Activated gamma-delta T cell treated with anti-CD3 and anti-CD28 coated beads, Interleukin-2, amount 50 U/mL, for 16 hours (primary cell): ENCODE data around the gene GRID1.

ENCODE experiments used
- DNase-seq: peaks from one replicate; pipeline ENCODE4 v3.0.0-alpha.2; 2020; ENCODE audit warnings: low read depth

Gene GRID1

GRCh38 chr10:85643845-85644525 is 722.6 kb downstream of the GRID1 start:
- no peak for DNase-seq

GRCh38 chr10:85643171-85643844 is 723.3 kb downstream of the GRID1 start:
- DNase-seq, result no peak

DNA sequence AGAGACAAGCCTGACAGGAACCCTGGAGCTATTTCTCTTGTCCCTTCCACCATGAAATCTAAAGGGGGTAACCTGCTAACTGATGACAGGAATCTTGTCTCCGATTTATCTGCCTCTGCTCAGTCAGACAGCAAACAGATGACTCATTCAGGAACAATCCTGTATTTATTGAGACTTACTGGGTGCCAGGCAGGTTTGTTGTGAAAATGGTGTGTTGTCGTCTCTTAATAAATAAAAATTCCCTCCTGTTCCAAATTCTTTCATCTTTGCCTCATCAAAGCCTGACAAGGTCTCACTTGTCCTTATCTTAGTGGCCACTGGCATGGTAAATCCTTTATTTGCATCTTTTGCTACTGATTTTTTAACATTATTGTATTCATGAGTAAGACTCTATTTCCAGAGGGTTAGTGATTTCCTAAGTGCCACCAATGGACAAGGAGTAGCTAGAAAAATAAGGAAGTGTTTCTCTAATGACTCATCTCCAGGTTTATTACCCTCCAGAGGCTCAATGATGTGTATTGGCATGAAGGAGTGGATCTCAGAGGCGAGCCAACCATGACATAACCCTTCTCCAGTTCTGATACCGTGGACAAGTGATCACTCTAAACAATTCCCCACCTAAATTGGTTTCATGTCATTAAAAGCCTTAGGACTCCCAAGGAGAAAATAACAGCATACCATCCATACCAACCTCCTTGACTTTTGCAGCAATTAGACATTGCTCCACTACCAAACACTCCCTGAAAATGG is 724.0 kb downstream of the GRID1 start:
- DNase-seq, result no peak

GRCh38 chr10:85642082-85642420 is 724.5 kb downstream of the GRID1 start:
- no peak for DNase-seq

DNA sequence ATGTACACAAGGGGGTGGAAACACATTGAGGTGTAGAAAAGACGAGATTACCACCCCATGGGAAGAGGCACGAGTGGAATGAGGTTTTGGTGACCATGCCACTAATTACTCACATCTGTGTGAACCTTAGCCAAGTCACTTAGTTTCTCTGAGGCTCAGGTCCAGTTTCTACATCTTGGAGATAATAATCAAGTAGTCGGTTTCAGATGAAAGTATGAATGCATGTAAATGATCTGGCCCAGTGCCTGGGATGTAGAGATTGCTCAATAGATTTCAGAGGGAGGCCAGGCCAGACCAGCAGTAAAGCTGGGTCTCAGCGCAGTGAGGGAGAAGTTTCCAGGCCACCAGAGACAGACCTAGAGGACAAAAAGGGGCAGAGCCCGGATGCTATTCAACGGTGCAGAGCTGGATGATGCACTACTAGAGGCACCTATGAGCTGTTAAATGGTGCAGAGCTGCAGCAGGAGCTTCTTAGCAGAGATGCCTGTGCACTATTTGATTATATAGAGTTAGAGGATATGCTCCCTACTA is 725.1 kb downstream of the GRID1 start:
- DNase-seq, result no peak

DNA sequence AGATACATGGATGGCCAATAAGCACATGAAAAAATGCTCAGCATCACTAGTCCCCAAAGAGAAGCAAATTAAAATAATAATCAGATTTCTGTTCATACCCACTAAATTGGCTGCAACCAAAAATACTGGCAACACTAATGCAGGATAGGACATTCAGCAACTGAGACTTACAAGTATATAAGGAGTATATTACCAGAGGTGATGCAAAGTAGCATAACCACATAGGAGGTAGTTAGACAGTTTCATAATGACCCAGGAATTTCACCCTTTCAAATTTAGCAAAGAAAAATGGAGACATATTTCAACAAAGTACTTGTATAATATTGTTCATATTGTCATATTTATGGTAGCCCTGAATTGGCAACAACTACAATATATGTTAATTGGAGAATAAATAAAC is 727.8 kb downstream of the GRID1 start:
- no peak for DNase-seq

GRCh38 chr10:85635650-85636049 is 730.9 kb downstream of the GRID1 start:
- DNase-seq, result no peak

DNA sequence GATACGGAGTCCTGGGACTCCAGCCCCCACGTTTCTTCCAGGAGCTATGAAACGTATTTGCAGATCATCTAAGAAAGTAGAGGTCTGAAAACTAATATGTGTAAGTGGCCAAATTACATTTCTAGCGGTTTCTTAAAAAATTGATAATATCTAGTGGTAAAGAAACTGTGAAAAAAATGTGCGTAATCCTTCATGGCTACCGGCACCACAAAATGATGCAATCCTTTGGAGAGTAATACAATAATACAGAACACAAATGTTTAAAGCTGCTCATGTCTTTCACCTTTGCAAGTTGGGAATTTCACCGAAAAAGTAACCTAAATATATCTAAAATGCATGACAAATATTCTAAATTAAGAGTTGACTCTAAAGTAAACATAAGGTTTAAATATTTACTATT is 742.1 kb downstream of the GRID1 start:
- no peak for DNase-seq

DNA sequence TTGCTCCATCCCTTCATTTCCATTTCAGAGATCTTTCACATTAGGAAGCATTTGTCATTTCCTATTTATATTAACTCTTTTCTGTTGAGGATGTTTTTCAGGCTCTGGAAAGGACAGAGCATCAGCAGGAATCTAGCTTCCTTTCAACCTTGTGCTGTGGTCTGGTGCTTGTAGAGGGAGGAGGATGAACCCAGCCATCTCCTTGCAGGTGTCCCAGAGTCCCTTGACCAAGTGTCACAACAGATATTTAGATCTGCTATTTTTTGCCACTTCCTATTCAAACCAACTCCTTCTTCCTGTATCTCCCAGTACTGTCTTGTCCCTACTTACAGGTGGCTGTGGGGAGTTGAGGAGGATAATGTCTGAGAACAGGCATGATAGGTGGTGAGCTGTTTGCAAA is 742.8 kb downstream of the GRID1 start:
- DNase-seq, result no peak

DNA sequence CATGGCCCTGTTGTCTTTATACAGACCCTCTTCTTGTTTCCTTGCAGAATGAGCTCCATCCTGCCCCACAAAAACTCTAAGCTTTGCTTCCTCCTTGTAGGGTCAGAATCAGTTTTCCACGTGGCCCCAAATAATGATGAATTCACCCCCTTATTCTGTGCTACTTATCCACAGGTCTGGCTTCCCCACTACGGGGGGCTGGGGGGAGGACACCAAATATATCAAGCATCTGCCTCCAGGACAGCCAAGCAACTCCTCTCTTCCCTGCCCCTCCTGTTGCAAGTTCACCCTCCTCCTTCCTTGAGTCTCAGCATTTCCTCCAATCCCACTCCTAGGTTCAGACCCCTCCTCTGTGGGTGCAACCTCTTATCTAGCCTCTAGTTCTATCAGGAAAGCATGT is 743.3 kb downstream of the GRID1 start:
- DNase-seq, result no peak

- no peak for DNase-seq
These were observed 744.2 kb downstream of the GRID1 start for GRCh38 chr10:85622425-85622824.

- no peak for DNase-seq
These were observed 745.0 kb downstream of the GRID1 start for GRCh38 chr10:85621562-85621961.

DNA sequence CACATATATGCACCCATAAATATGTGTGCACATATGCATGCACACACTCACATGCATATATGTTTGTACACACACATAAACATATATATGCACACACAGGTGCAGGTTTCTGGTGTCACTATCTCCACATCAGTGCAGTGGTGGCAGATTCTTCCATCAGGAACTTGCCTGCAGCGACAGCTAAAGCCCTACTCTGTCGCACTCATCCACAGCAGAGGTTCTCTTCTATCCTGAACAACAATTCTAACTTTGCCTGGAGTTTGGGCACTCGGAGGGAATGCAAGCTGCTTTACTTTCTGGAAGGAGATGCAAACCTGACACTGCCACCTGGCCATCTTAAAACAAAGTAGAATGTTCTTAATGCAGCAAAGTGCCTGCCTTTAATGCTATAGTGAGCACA is 745.8 kb downstream of the GRID1 start:
- no peak for DNase-seq

GRCh38 chr10:85619832-85620231 is 746.8 kb downstream of the GRID1 start:
- no peak for DNase-seq

DNA sequence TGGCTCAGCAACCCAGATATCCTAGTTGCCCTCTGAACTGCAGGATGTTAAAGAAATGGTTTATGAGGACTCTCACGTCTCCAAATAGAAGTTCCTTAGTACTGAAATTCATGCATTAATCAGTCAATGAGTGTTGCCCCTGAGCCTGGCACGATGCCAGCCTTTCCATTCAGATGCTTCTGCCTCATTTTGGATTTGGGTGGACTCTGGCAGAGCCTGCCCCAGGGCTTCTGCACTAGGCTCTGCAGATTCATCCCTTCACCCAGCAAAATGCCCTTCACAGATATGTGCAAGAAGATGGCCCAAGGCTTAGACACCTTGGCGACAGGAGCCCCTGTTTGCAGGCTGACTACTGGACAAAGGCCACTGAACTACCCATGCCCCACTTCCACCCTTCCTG is 747.8 kb downstream of the GRID1 start:
- no peak for DNase-seq

GRCh38 chr10:85617751-85618546 is 748.6 kb downstream of the GRID1 start:
- no peak for DNase-seq

- no peak for DNase-seq
These were observed 751.0 kb downstream of the GRID1 start for GRCh38 chr10:85615556-85615955.

DNA sequence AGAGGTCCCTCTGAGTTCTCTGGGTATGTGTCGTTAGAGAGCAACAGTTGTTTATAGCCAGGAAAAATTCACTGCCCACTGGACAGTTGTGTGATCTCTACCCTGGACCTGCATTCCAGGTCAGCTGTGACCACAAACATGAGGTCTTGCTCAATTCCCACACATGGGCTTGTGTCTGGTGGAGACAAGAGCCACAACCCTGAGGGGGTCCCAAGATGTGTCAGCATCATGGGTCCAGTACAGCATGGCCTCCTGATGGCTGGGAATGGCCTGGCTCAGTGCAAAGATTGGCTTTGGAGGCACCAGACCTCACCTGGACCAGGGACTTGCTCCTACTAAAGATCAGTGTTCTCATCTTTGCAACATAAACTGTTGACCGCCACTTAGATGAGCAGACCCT is 751.6 kb downstream of the GRID1 start:
- no peak for DNase-seq

DNA sequence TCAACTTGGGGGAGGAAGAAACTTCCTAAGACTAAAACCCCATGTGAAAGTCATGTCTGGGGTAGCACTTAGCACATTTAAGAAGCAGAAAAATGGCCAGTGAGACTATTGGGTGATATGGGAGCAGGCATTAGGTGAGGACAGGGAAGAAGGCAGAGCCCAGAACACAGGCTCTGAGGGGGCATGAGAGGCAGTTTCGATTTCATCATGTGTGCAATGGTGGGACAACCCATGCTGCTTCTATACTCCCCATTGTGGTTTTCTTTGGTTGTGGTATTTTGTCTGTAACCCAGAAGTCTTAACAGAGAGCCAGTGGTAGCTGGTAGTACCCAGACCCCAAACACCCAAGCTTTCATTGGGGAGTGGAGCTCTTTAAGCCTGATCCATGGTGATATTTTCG is 752.0 kb downstream of the GRID1 start:
- DNase-seq, result no peak

- no peak for DNase-seq
These were observed 753.2 kb downstream of the GRID1 start for GRCh38 chr10:85613391-85613790.

DNA sequence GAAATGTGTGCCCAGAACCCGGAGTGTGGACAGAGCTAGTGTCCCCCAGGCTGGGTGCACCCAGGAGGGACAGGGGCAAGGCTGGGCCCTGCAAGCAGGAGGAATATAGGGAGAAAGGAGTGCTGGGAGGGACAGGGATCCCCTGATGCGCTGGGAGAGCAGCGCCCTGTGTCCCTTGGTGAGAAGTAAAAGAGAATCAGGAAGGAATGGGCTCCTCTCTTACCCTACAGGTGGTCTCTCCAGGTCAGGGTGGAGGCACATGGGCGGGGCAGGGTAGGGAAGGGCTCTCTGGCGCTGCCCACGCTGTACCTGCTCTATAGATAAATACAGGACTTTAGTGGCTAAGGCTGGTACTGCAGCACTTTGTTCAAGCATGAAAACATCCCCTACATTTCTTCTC is 753.8 kb downstream of the GRID1 start:
- DNase-seq, result no peak

DNA sequence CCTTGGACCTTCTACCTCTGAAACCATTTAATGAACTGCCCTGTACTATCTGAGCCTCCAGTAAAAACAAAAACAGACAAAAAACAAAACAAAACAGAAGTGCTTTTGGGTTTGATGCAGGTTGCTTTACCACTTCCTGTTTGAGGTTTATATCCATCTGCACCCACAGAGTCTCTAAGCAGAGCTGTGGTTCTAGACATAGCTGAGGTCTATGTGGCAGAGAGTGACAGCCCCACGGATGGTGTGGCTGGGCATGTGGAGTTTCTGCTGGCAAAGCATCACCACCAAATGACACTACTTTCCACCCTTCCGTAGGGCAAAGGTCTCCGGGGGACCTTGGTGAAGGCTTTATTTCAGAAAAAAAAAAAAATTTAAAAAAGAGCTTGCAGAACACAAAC is 754.2 kb downstream of the GRID1 start:
- DNase-seq, result no peak
